CD1c-positive myeloid dendritic cell (primary cell): ENCODE results near the gene TELO2.

ENCODE experiments used
- DNase-seq: peaks from one replicate; pipeline ENCODE4 v3.0.0-alpha.2; 2016; ENCODE audit errors: extremely low spot score

Gene TELO2

GRCh38 chr16:1519831-1520230 is 26.7 kb downstream of the TELO2 start:
- no peak for DNase-seq

- no peak for DNase-seq
Observed at GRCh38 chr16:1520461-1520860, 27.3 kb downstream of the TELO2 start.

- no peak for DNase-seq
Observed at GRCh38 chr16:1523581-1524245, 30.6 kb downstream of the TELO2 start.

DNA sequence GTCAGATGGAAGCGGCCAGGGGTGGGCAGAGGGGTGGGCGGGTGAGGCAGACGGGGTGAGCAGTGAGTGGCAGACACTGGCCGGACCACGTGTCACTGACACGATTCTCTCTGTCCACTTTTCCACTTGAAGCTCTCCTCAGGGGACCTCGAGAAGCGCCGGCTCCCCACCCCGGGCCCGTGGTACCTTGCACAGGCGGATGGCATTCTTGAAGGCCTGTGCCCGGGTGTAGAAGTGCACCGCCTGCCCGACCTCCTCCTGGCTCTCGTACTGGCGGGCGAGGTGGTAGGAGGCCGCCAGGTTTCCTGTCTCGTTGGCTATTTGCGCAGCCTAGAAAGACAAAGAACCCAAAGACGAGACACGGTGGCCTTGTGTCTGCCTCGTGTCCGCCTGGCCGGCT is 31.2 kb downstream of the TELO2 start:
- no peak for DNase-seq

GRCh38 chr16:1525871-1526607 is 32.9 kb downstream of the TELO2 start:
- DNase-seq = no peak

DNA sequence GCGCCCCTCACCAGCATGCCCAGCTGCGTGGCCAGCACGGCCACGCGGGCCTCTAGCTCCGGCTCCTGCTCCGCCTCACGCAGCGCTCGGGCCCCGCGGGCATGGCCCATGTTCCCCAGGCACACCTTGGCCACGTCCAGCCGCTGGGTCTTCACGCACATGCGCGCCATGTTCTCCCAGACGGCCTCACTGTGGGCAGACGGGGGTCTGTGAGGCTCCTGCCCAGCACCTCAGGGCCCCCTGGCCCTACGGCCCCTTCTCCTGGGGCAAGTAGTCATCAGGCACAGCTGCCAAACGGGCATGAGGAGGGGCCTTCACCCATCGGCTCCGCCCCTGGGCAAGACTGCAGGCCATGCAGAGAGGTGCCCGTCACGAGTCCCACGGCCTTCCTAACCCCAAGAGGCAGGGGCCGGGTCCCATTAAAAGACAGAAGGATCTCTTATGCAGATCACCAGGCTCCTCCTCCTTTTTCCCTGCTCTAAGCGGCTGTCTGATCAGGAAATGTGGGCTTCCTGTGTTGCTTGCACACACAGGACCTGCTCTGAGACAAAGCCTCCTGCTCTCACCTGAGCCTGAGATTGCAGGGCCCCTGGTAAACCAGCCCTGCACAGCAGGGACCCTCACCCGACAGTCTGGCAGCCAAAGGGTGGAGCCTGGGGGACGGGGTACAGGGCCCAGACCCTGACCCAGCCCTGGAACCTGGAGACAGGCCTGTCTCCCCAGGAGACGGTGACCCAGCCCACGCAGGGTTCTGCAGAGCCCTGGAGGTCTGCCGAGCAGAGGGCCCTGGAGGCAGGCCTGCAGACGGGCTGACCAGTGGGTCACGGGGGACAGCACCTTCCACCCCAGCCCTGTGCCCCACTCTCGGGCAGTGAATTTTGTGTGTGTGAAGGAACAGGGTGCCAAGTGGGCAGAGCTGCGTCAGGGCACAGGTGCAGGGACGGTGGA is 33.7 kb downstream of the TELO2 start:
- DNase-seq = no peak

DNA sequence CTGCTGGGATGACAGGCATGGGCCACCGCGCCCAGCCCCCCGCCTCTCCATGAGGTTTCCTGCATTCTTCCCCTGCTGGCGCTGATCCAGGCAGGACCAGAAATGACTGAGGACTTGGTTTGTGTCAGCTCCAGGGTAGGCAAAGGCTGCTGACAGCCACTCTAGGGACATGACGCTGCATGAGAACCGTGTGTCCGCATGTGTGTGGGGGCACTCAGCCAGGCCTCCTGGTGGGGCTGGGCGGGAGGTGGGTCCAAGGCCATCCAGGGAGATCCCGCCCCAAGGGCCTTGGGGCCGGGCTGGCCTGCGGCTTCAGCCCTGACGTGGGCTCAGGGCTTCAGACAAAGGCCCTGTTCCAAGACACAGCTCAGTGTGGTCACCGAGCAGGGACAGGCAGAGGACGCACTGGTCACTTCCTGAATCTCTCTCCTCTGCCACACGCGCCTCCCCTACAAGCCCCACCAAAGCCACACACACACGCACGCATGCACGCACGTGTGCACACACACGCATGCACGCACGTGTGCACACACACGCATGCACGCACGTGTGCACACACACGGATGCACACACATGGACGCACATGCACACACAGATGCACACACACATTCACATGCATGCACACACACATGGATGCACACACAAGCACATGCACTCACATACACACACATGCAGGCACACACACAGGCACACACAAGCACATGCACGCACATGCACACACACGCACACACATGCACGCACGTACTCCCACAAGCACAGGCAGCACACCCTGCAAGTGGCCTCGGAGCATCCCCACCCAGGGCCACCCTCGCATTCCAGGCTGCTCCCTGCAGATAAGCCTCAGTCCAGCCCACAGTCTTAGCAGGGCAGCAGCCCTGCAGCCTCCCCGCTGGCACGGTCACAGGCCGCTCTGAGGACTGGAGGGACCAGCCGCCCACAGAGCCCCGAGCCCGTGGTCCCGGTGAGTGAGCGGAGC is 35.0 kb downstream of the TELO2 start:
- DNase-seq = no peak

DNA sequence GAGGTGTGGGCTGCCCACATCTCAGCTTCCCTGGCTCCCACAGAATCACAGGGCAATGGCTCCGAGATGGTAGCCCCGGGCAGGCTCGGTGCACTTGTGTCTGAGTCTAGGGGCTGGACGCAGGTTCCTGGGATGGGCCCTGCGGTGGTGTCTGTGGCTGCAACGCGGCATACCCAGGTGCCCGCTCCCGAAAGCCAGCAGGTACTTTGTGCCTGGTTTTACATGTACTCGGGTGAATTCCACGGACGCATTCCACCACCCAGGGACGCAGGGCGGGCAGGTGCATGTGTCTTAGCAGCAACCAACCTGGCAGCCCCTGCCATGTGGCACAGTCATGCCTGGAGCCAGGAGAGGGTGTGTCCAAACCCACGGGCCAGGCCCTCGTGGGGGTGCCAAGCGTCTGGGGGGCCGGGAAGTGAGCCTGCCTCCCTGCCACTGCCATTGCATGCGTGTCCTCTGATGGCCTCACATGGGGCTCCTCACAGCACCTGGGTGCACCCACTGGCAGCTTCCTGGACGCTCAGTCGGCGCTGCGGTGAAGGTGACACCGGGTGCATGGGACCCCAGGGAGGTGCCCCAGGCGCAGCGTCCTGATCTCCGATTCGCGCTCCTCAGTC is 35.9 kb downstream of the TELO2 start:
- DNase-seq = no peak

DNA sequence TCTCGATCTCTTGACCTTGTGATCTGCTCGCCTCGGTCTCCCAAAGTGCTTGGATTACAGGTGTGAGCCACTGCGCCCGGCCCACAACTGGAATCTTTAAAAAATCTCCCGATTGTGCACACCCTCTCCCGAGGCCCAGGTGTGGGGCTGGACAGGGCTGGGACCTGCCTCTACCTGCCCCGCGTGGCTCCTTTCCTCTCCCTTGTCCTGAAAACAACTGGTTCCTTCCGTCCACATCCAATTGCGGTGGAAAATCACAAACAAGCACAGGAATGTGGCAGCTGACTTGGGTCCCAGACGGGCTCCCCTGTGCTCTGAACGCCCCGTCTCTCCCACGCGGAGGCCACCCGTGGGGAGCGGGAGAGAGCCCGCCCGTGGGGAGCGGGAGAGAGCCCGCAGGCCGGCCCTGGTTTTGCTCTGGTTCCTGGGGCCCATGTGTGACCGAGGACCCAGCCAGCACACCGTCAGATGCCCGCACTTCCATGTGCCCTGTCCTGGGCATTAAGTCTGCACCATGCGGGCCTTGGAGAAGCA is 37.3 kb downstream of the TELO2 start:
- no peak for DNase-seq

DNA sequence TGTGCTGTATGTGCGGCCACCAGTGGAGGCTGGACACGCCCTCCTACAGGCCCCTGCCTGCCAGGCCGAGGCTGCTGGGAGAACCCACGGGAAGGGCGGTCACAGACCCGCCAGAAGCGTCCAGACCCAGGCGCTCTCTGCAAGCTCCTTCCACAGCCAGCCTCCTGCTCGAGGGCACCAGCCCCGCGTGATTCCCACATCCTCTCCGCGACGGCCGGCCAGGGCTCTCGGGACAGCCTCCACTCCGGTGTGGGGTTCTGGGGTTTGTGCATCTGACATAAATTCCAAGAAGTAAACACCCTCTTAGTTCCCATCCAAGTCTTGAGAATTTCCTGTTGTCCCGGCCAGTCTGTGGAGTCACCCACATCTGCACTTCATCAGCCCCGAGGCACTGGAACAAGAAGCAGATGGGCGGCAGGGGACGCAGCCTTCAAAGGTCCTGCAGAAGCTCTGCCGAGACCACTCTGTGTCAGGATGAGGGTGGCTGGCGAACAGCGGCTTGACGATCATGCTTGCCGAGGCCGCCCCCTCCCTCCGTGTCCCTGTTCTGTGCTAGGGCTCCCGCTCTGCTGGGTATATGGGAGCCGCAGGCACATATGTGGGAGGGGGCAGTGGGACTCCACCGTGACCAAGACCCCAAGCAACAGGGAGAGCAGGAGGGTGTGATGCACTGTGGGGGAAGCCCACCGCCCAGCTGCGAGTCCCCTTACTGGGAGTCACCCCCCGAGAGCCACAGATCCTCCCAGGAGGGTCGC is 37.9 kb downstream of the TELO2 start:
- no peak for DNase-seq

GRCh38 chr16:1531638-1531910 is 38.4 kb downstream of the TELO2 start:
- no peak for DNase-seq

- DNase-seq = no peak
Observed at GRCh38 chr16:1532081-1532760, 39.1 kb downstream of the TELO2 start.

DNA sequence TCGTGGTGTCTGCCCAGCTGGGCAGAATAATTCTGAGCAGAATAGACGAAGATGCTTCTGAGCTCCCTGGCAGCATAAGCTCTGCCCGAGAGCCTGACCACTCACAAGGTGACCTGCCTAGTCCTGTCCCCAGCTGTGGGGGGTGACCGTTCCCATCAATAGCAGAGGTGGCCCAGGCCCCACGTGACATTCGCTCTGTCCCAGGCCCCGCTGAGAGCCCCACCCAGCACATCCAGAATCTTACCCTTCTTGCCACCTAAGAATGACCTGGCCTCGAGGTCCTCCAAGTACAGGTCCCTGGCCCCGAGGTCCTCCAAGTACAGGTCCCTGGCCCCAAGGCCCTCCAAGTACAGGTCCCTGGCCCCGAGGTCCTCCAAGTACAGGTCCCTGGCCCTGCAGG is 39.6 kb downstream of the TELO2 start:
- no peak for DNase-seq

GRCh38 chr16:1533443-1533951 is 40.3 kb downstream of the TELO2 start, which contains the start of gene TMEM204:
TSS of gene TMEM204 (plus strand) at chr16:1533666. CDS start at chr16:1534276, 610 bp downstream.
- peak; percentile 13 for DNase-seq

GRCh38 chr16:1534021-1535020 is 41.2 kb downstream of the TELO2 start:
- no peak for DNase-seq

GRCh38 chr16:1535391-1536291 is 42.5 kb downstream of the TELO2 start:
- DNase-seq = no peak

DNA sequence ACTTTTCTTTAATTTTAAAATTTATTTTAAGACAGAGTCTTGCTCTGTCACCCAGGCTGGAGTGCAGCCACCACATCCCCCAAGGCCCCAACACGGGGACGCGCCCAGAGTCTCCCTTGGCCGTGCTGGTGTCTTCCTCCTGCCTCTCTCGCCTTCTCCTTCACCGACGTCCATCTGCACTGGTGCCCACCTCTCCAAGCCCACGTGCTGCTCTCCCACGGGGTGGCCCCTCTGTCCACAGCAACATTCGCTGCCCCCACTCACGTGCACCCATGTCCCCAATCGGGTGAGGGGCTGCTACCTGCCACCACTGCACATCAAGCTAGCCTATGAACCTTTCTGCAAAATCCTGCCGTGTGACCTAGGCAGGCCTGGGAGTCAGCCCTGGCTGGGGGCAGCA is 43.4 kb downstream of the TELO2 start:
- no peak for DNase-seq
